ENCODE measurements around the gene METTL9. TPM values are rescaled to one million over a fixed set of nuclear protein-coding genes. Genes with fewer than 3 reads are reported as not detected.

METTL9 gene
- total and polyA plus RNA-seq, 2 of the 13 experiments (the other 11 are each of a cell fraction or from before 2014, with no cell fraction given): 123 to 204 TPM

- TF ChIP-seq LBX2 (CRISPR knock-in tag; IDR thresholded peaks at IDR 0.05; ENCODE audit: borderline replicate concordance) (peak; percentile 91; the same call in 1 of the 2 replicates), TCF7 (IDR thresholded peaks at IDR 0.05; ENCODE audit: low read depth) (peak; percentile 25; the same call in 1 of the 2 replicates), STAT6 (CRISPR knock-in tag; IDR thresholded peaks at IDR 0.05; ENCODE audit: borderline replicate concordance) (peak; percentile 88; the same call in 1 of the 2 replicates), TFDP1 (CRISPR knock-in tag; IDR thresholded peaks at IDR 0.05; ENCODE audit: borderline replicate concordance) (peak; percentile 94), ZNF180 (CRISPR knock-in tag; IDR thresholded peaks at IDR 0.05; ENCODE audit: borderline replicate concordance, low read depth) (peak; percentile 22; the same call in 1 of the 2 replicates), THRA (CRISPR knock-in tag; IDR thresholded peaks at IDR 0.05; ENCODE audit: borderline replicate concordance) (peak; percentile 92), ATF5 (CRISPR knock-in tag; IDR thresholded peaks at IDR 0.05; ENCODE audit: low read depth) (peak; percentile 94; the same call in 1 of the 2 replicates), HMG20B (CRISPR knock-in tag; conservative IDR thresholded peaks at IDR 0.05) (peak; percentile 94), SETDB1 (CRISPR knock-in tag; IDR thresholded peaks at IDR 0.05; ENCODE audit: borderline replicate concordance) (no peak), TBX3 (IDR thresholded peaks at IDR 0.05; ENCODE audit: borderline replicate concordance) (peak; percentile 39; the same call in 1 of the 2 replicates), CENPBD1 (CRISPR knock-in tag; IDR thresholded peaks at IDR 0.05; ENCODE audit: borderline replicate concordance, low read depth) (no peak; the same call in 1 of the 2 replicates), ZNF816 (CRISPR knock-in tag; IDR thresholded peaks at IDR 0.05; ENCODE audit: borderline replicate concordance) (peak; percentile 91), GATA4 (IDR thresholded peaks at IDR 0.05; ENCODE audit: borderline replicate concordance, low read depth) (peak; percentile 87; the same call in 1 of the 2 replicates), KLF16 (CRISPR knock-in tag; IDR thresholded peaks at IDR 0.05) (peak in 1 of 2 experiments; percentile 100; a peak in 2 of 4 replicates), ZBTB33 (CRISPR knock-in tag; IDR thresholded peaks at IDR 0.05) (peak; percentile 86), ZNF558 (CRISPR knock-in tag; IDR thresholded peaks at IDR 0.05; ENCODE audit: borderline replicate concordance) (no peak)
Measured at GRCh38 chr16:21599122-21600030, at the start of gene METTL9 (continued).

Data from HepG2 (cell line).